A375 (cell line): ENCODE measurements around the gene STAT3. TPM values are rescaled to one million over a fixed set of nuclear protein-coding genes. Genes with fewer than 3 reads are reported as not detected.

ENCODE experiments used
- total RNA-seq: library from RNA; depleted of rRNA; stranded (reverse); fragments of >200 nt; shearing (Covaris generic); gene quantifications from 2 replicates; pipeline ENCODE4 v1.2.3, GENCODE V29; 2014; rRNA removed

Gene STAT3
- total RNA-seq: 43.0 and 47.5 TPM in 2 replicates

GRCh38 chr17:42388381-42389134, at the start of gene STAT3:
Gene STAT3, minus strand, starts transcription at chr17:42388442. Its CDS starts 39,926 bp downstream, at chr17:42348516.

GRCh38 chr17:42422958-42423712, 34.9 kb upstream of the STAT3 start, which contains the start of gene CAVIN1:
Gene CAVIN1, minus strand, starts transcription at chr17:42423256. Its CDS starts 159 bp downstream, at chr17:42423097.

GRCh38 chr17:42287977-42288802, 100.1 kb downstream of the STAT3 start, which contains the start of gene STAT5A:
Gene STAT5A, plus strand, starts transcription at chr17:42288498. Its CDS starts 914 bp downstream, at chr17:42289412.

GRCh38 chr17:42276359-42276608, 112.0 kb downstream of the STAT3 start, which contains the start of gene STAT5B:
Gene STAT5B, minus strand, starts transcription at chr17:42276391. Its CDS starts 44,264 bp downstream, at chr17:42232127.

Other genes starting within 250 kb of the STAT3 start
- 108 and 130 TPM in 2 replicates for gene RAB5C, start 233.5 kb downstream of the STAT3 start, total RNA-seq
- 0.03 and 0.04 TPM in 2 replicates for gene KCNH4, start 207.3 kb downstream of the STAT3 start, total RNA-seq
- not detected in 2 replicates for gene HCRT, start 203.0 kb downstream of the STAT3 start, total RNA-seq
- gene GHDC, start 193.9 kb downstream of the STAT3 start, total RNA-seq: 17.3 and 20.4 TPM in 2 replicates
- gene STAT5B, start 112.1 kb downstream of the STAT3 start, total RNA-seq: 25.1 and 27.2 TPM in 2 replicates
- 25.4 and 27.8 TPM in 2 replicates for gene STAT5A, start 99.9 kb downstream of the STAT3 start, total RNA-seq
- 257 and 264 TPM in 2 replicates for gene CAVIN1, start 34.8 kb upstream of the STAT3 start, total RNA-seq
- gene ATP6V0A1, start 70.4 kb upstream of the STAT3 start, total RNA-seq: 22.3 and 26.5 TPM in 2 replicates
- 31.4 and 37.1 TPM in 2 replicates for gene NAGLU, start 147.8 kb upstream of the STAT3 start, total RNA-seq
- gene HSD17B1, start 164.5 kb upstream of the STAT3 start, total RNA-seq: 3.8 and 5.0 TPM in 2 replicates
- 57.8 and 67.7 TPM in 2 replicates for gene COASY, start 173.7 kb upstream of the STAT3 start, total RNA-seq
- gene MLX, start 178.7 kb upstream of the STAT3 start, total RNA-seq: 45.8 and 51.8 TPM in 2 replicates
- gene PSMC3IP, start 189.3 kb upstream of the STAT3 start, total RNA-seq: 46.8 and 48.6 TPM in 2 replicates
- gene RETREG3, start 220.9 kb upstream of the STAT3 start, total RNA-seq: 23.0 and 23.5 TPM in 2 replicates
- gene TUBG1, start 221.2 kb upstream of the STAT3 start, total RNA-seq: 112 and 124 TPM in 2 replicates